DND-41 (cell line): Measurements from ENCODE around the gene CFAP54.

Experiments
- ATAC-seq: fragments of 200-7000 bp; cut with Tn5 transposase; 3 replicates; pipeline ENCODE4 v1.9.1; 2021; ENCODE audit warnings: low read depth; ENCODE audit not compliant: insufficient read depth
- DNase-seq: peaks from one replicate; pipeline ENCODE4 v3.0.0-alpha.2; 2020
- H2AFZ ChIP-seq: 2 replicates; pipeline ENCODE4 v1.6.0; 2012; ENCODE audit warnings: low read depth, low read length
- H3K27ac ChIP-seq: 2 replicates; pipeline ENCODE4 v1.5.1; 2012; ENCODE audit warnings: low read length, inconsistent platforms
- H3K27me3 ChIP-seq: fragments of 200-600 bp; sonication (generic); 2 replicates; pipeline ENCODE4 v1.6.0; 2012; ENCODE audit warnings: low read length, mild to moderate bottlenecking, inconsistent platforms; ENCODE audit not compliant: insufficient read depth, poor library complexity
- H3K36me3 ChIP-seq: 2 replicates; pipeline ENCODE4 v1.5.1; 2012; ENCODE audit warnings: low read length, inconsistent platforms; ENCODE audit not compliant: insufficient read depth
- H3K4me1 ChIP-seq: 2 replicates; pipeline ENCODE4 v1.5.1; 2012; ENCODE audit warnings: mild to moderate bottlenecking, low read length; ENCODE audit not compliant: insufficient read depth
- H3K4me2 ChIP-seq: 2 replicates; pipeline ENCODE4 v1.6.0; 2012; ENCODE audit warnings: mild to moderate bottlenecking, moderate library complexity, low read length, inconsistent platforms; ENCODE audit not compliant: insufficient read depth
- H3K4me3 ChIP-seq, 2 experiments: fragments of 200-600 bp in 1 of 2; shearing (Covaris generic) in 1 of 2; 2 replicates each; pipeline ENCODE4 v1.5.1; 2012 to 2016; ENCODE audit warnings: inconsistent platforms in 2 of 2, low read length in 2 of 2, mild to moderate bottlenecking in 2 of 2, low read depth in 1 of 2, moderate library complexity in 1 of 2
- H3K79me2 ChIP-seq: 2 replicates; pipeline ENCODE4 v1.6.0; 2012; ENCODE audit warnings: low read length, inconsistent platforms; ENCODE audit not compliant: insufficient read depth
- H3K9ac ChIP-seq: 2 replicates; pipeline ENCODE4 v1.6.0; 2012; ENCODE audit warnings: low read depth, mild to moderate bottlenecking, inconsistent platforms, low read length, moderate library complexity
- H3K9me3 ChIP-seq: 2 replicates; pipeline ENCODE4 v1.5.1; 2012; ENCODE audit warnings: low read length, moderate library complexity, mild to moderate bottlenecking, inconsistent platforms; ENCODE audit not compliant: insufficient read depth, severe bottlenecking
- H4K20me1 ChIP-seq: 2 replicates; pipeline ENCODE4 v1.6.0; 2012; ENCODE audit warnings: low read length; ENCODE audit not compliant: insufficient read depth
- CTCF ChIP-seq: IDR thresholded peaks from 2 replicates; pipeline ENCODE4 v1.5.1; 2012; ENCODE audit warnings: borderline replicate concordance, low read length, moderate library complexity, mild to moderate bottlenecking; ENCODE audit not compliant: poor library complexity, severe bottlenecking; ENCODE audit errors: extremely low read depth
- EZH2 ChIP-seq: IDR thresholded peaks from 3 replicates; pipeline ENCODE4 v1.6.1; 2012; ENCODE audit warnings: borderline replicate concordance, low read depth, mild to moderate bottlenecking, moderate library complexity, low read length, inconsistent platforms; ENCODE audit not compliant: severe bottlenecking

CFAP54 gene

GRCh38 chr12:96780330-96780729 is 291.0 kb downstream of the CFAP54 start:
- DNase-seq: no peak
- Histone ChIP-seq H3K36me3 (no peaks in the 10 kb centered on the region), H2AFZ (no peak overlapping the region), H3K27ac (no peak overlapping the region), H3K27me3 (no peaks in the 10 kb centered on the region), H3K4me3 (no peak overlapping the region), H3K9ac (no peak overlapping the region), H4K20me1 (no peaks in the 10 kb centered on the region), H3K9me3 (no peaks in the 10 kb centered on the region), H3K4me2 (no peak overlapping the region), H3K4me1 (no peaks in the 10 kb centered on the region), H3K79me2 (no peaks in the 10 kb centered on the region)
- no peak for TF ChIP-seq EZH2
- no peak for TF ChIP-seq CTCF
- ATAC-seq: no peak

- Histone ChIP-seq H3K4me2 (no peak overlapping the region), H3K9ac (no peak overlapping the region), H3K27me3 (no peaks in the 10 kb centered on the region), H3K4me3 (no peak overlapping the region), H3K79me2 (no peaks in the 10 kb centered on the region), H3K36me3 (no peaks in the 10 kb centered on the region), H3K4me1 (no peaks in the 10 kb centered on the region), H3K9me3 (no peaks in the 10 kb centered on the region), H3K27ac (no peak overlapping the region), H2AFZ (no peak overlapping the region), H4K20me1 (no peaks in the 10 kb centered on the region)
- no peak for TF ChIP-seq CTCF
- no peak for TF ChIP-seq EZH2
- ATAC-seq (no peak), DNase-seq (no peak)
Observed at GRCh38 chr12:96786791-96787190, 297.4 kb downstream of the CFAP54 start.

GRCh38 chr12:96803969-96804368 is 314.6 kb downstream of the CFAP54 start:
- Histone ChIP-seq H3K4me2 (no peak overlapping the region), H3K4me1 (peaks cover 3% of the 10 kb centered on the region; the same call in 1 of the 2 replicates), H3K79me2 (no peaks in the 10 kb centered on the region), H3K27me3 (no peaks in the 10 kb centered on the region), H3K36me3 (no peaks in the 10 kb centered on the region), H3K27ac (no peak overlapping the region), H3K4me3 (no peak overlapping the region), H3K9ac (no peak overlapping the region), H2AFZ (no peak overlapping the region), H3K9me3 (peaks cover 20% of the 10 kb centered on the region), H4K20me1 (no peaks in the 10 kb centered on the region)
- ATAC-seq (no peak), DNase-seq (no peak)
- no peak for TF ChIP-seq EZH2
- no peak for TF ChIP-seq CTCF

GRCh38 chr12:96806272-96806671 is 316.9 kb downstream of the CFAP54 start:
- Histone ChIP-seq H3K4me2 (no peak overlapping the region), H3K27ac (no peak overlapping the region)

More at GRCh38 chr12:96806272-96806671, 316.9 kb downstream of the CFAP54 start:
- H3K4me1 ChIP-seq: peaks cover 22% of the 10 kb centered on the region
- no peaks in the 10 kb centered on the region for H4K20me1 ChIP-seq
- DNase-seq (no peak), ATAC-seq (no peak)
- H3K9ac ChIP-seq: no peak overlapping the region
- H2AFZ ChIP-seq: no peak overlapping the region
- no peaks in the 10 kb centered on the region for H3K79me2 ChIP-seq
- no peaks in the 10 kb centered on the region for H3K27me3 ChIP-seq
- peaks cover 20% of the 10 kb centered on the region for H3K9me3 ChIP-seq
- TF ChIP-seq EZH2 (no peak), CTCF (no peak)
- no peak overlapping the region for H3K4me3 ChIP-seq
- H3K36me3 ChIP-seq: no peaks in the 10 kb centered on the region
